A549 (cell line): ENCODE data around the gene ACVR1. TPM values are rescaled to one million over a fixed set of nuclear protein-coding genes. Genes with fewer than 3 reads are reported as not detected.

Source experiments
- ATAC-seq, 2 experiments: fragments of 200-7000 bp in 1 of 2; fragments of >200 bp in 1 of 2; cut with Nextera tagmentation in 1 of 2; cut with Tn5 transposase in 1 of 2; 3 replicates each; pipeline versions ENCODE4 v1.8.0 to v1.9.1; 2018 to 2020; ENCODE audit warnings: mild to moderate bottlenecking in 1 of 2, moderate library complexity in 1 of 2
- CTCF ChIA-PET: fragments of 300-600 bp; sonication (Branson Sonifier 250); formaldehyde crosslinking; extraction: SDS; loops from one replicate; lab custom pipeline; 2021; ENCODE audit warnings: antibody characterized with exemption, inconsistent platforms; lab: Yijun Ruan, JAX
- POLR2A ChIA-PET: fragments of 350-600 bp; formaldehyde crosslinking; extraction: SDS; loops from one replicate; lab custom pipeline; 2021; ENCODE audit warnings: antibody characterized with exemption, inconsistent platforms; lab: Yijun Ruan, JAX
- DNase-seq, 2 experiments: peaks; one replicate each; pipeline versions ENCODE4 v3.0.0 to v3.0.0-alpha.2; 2011 to 2016; ENCODE audit warnings: low read depth in 1 of 2, low spot score in 1 of 2
- FAIRE-seq: peaks from 2 replicates; lab custom pipeline; 2011; peaks lifted over from hg19 to GRCh38; lab: Jason Lieb, UNC
- H3K27ac ChIP-seq, 2 experiments: fragments of >200 bp; sonication (Bioruptor Twin); formaldehyde crosslinking; 3 replicates each; pipeline ENCODE4 v1.5.1; 2016 to 2017
- H3K4me1 ChIP-seq: fragments of >200 bp; sonication (Bioruptor Twin); formaldehyde crosslinking; 3 replicates; pipeline ENCODE4 v1.6.1; 2016
- H3K4me2 ChIP-seq: fragments of >200 bp; sonication (Bioruptor Twin); formaldehyde crosslinking; 3 replicates; pipeline ENCODE4 v1.6.1; 2016
- H3K4me3 ChIP-seq: fragments of >200 bp; sonication (Bioruptor Twin); formaldehyde crosslinking; 3 replicates; pipeline ENCODE4 v1.5.1; 2016
- H3K9me3 ChIP-seq: fragments of >200 bp; sonication (Bioruptor Twin); formaldehyde crosslinking; 3 replicates; pipeline ENCODE4 v1.6.1; 2016
- FOXS1 ChIP-seq: fragments of 250-450 bp; sonication (Bioruptor Pico); IDR thresholded peaks from 2 replicates; pipeline ENCODE4 v1.5.0; 2020; ENCODE audit warnings: mild to moderate bottlenecking, moderate library complexity
- HDAC2 ChIP-seq: fragments of 200-600 bp; sonication (generic); IDR thresholded peaks from 2 replicates; pipeline ENCODE4 v1.6.1; 2016
- HES2 ChIP-seq: fragments of >200 bp; sonication (Bioruptor Twin); formaldehyde crosslinking; IDR thresholded peaks from 2 replicates; pipeline ENCODE4 v1.6.1; 2016
- HEYL ChIP-seq: fragments of 250-450 bp; sonication (Bioruptor Pico); IDR thresholded peaks from 2 replicates; pipeline ENCODE4 v1.8.0; 2021; ENCODE audit warnings: mild to moderate bottlenecking, moderate library complexity
- KDM1A ChIP-seq: fragments of 200-600 bp; sonication (generic); IDR thresholded peaks from 2 replicates; pipeline ENCODE4 v1.6.1; 2016; ENCODE audit warnings: low read depth, mild to moderate bottlenecking
- KDM5A ChIP-seq: fragments of 200-600 bp; sonication (generic); IDR thresholded peaks from 2 replicates; pipeline ENCODE4 v1.6.1; 2016; ENCODE audit warnings: antibody characterized with exemption, mild to moderate bottlenecking
- MAFK ChIP-seq: fragments of 450-650 bp; IDR thresholded peaks from 2 replicates; pipeline ENCODE4 v1.6.1; 2014; ENCODE audit not compliant: partially characterized antibody
- MAZ ChIP-seq: fragments of 150-350 bp; IDR thresholded peaks from 2 replicates; pipeline ENCODE4 v1.6.1; 2014; ENCODE audit warnings: antibody characterized with exemption, low read depth, low read length, borderline replicate concordance
- NPAS2 ChIP-seq: fragments of 250-450 bp; sonication (Bioruptor Pico); IDR thresholded peaks from 2 replicates; pipeline ENCODE4 v1.8.0; 2022; ENCODE audit warnings: mild to moderate bottlenecking, moderate library complexity, borderline replicate concordance
- PBX3 ChIP-seq: IDR thresholded peaks from 2 replicates; pipeline ENCODE4 v1.6.1; 2012
- PHF8 ChIP-seq: fragments of 200-600 bp; sonication (generic); IDR thresholded peaks from 2 replicates; pipeline ENCODE4 v1.6.1; 2016; ENCODE audit warnings: low read depth, mild to moderate bottlenecking, antibody characterized with exemption, moderate library complexity, borderline replicate concordance
- RAD21 ChIP-seq, 2 experiments: fragments of >200 bp in 1 of 2; sonication (Bioruptor Twin) in 1 of 2; formaldehyde crosslinking in 1 of 2; IDR thresholded peaks in 1 of 2; conservative IDR thresholded peaks in 1 of 2; 2 replicates in 1 of 2; 3 replicates in 1 of 2; pipeline ENCODE4 v1.6.1; 2012 to 2018; ENCODE audit warnings: inconsistent platforms in 1 of 2
- RARB ChIP-seq: fragments of 250-450 bp; sonication (Bioruptor Pico); IDR thresholded peaks from 2 replicates; pipeline ENCODE4 v1.8.0; 2021; ENCODE audit warnings: mild to moderate bottlenecking, moderate library complexity
- REST ChIP-seq: fragments of 200-600 bp; sonication (generic); IDR thresholded peaks from 2 replicates; pipeline ENCODE4 v1.6.1; 2016; ENCODE audit warnings: antibody characterized with exemption, mild to moderate bottlenecking, moderate library complexity
- SREBF2 ChIP-seq: fragments of 450-650 bp; IDR thresholded peaks from 2 replicates; pipeline ENCODE4 v1.6.1; 2014; ENCODE audit warnings: mild to moderate bottlenecking, moderate library complexity
- ZC3H11A ChIP-seq: fragments of 450-650 bp; IDR thresholded peaks from 2 replicates; pipeline ENCODE4 v1.6.1; 2014; ENCODE audit warnings: antibody characterized with exemption, mild to moderate bottlenecking
- WGBS: methylation state at CpG from one replicate; pipeline ENCODE4 v1.1.6; 2017; ENCODE audit errors: missing lambda C conversion rate; 5-methylcytosine and 5-hydroxymethylcytosine counted together
- polyA plus RNA-seq, 4 experiments: library from polyadenylated mRNA; depleted of rRNA in 3 of 4; stranded (reverse); fragments of >200 nt; fragmentation: RNase III in 1 of 4; extraction: RNeasy Plus Mini Kit Qiagen cat#74134 plus additional on column Dnase treatment in 1 of 4; gene quantifications; 2 replicates in 3 of 4; 3 replicates in 1 of 4; pipeline ENCODE4 v1.2.3, GENCODE V29; 2011 to 2017
- TF ChIP-seq, protein P1 (sequence below): IDR thresholded peaks from 2 replicates; pipeline ENCODE4 v1.6.1; 2012

The ACVR1 gene
- polyA plus RNA-seq, 2 of the 4 experiments (the other 2 are of a cell fraction) = 14.6 to 21.6 TPM

- no peak for FAIRE-seq
- ATAC-seq = no peak
- TF ChIP-seq ZC3H11A (no peak), HEYL (no peak), NPAS2 (CRISPR knock-in tag) (no peak), RAD21 (conservative IDR thresholded peaks at IDR 0.05 in 1 of 2, IDR thresholded peaks at IDR 0.05 in 1 of 2) (no peak), REST (no peak), KDM1A (no peak), FOXS1 (no peak), MAZ (no peak), HES2 (no peak)
- TF ChIP-seq, protein P1, sequence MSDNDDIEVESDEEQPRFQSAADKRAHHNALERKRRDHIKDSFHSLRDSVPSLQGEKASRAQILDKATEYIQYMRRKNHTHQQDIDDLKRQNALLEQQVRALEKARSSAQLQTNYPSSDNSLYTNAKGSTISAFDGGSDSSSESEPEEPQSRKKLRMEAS = no peak
- Histone ChIP-seq H3K27ac (no peak overlapping the region), H3K4me2 (no peak overlapping the region), H3K4me1 (no peaks in the 10 kb centered on the region), H3K4me3 (no peak overlapping the region), H3K9me3 (peaks cover 32% of the 10 kb centered on the region)
- POLR2A ChIA-PET = no interaction called here
- no peak for DNase-seq
- 88% methylated on average over 1 of the region's 1 CpG for WGBS
- CTCF ChIA-PET = no interaction called here
Measured at GRCh38 chr2:157726946-157727345, 149.2 kb downstream of the ACVR1 start.

GRCh38 chr2:157725846-157726245 lies 150.3 kb downstream of the ACVR1 start:
- TF ChIP-seq MAFK (no peak), RARB (CRISPR knock-in tag) (no peak), RAD21 (conservative IDR thresholded peaks at IDR 0.05 in 1 of 2, IDR thresholded peaks at IDR 0.05 in 1 of 2) (no peak), KDM5A (no peak), HEYL (no peak), REST (no peak), PBX3 (no peak), PHF8 (no peak), SREBF2 (no peak), HDAC2 (no peak)
- TF ChIP-seq, protein P1 = no peak
- Histone ChIP-seq H3K4me3 (no peak overlapping the region), H3K27ac (no peak overlapping the region), H3K4me2 (no peak overlapping the region), H3K4me1 (no peaks in the 10 kb centered on the region), H3K9me3 (peaks cover 39% of the 10 kb centered on the region)
- DNase-seq (no peak), FAIRE-seq (no peak), ATAC-seq (no peak)
- ChIA-PET CTCF (no interaction called here), POLR2A (no interaction called here)
- 92% methylated on average over 1 of the region's 1 CpG for WGBS
